HepG2 (cell line): ENCODE measurements around the gene RAB36. TPM values are rescaled to one million over a fixed set of nuclear protein-coding genes. Genes with fewer than 3 reads are reported as not detected.
A peak's percentile ranks its signal among the peaks of the same experiment; 100 is the strongest.

Experiments used
- CHCHD3 ChIP-seq: sonication (generic); formaldehyde crosslinking; IDR thresholded peaks from 2 replicates; pipeline ENCODE4 v1.8.0; 2022; ENCODE audit warnings: mild to moderate bottlenecking, missing genetic modification reagents, moderate library complexity
- HES4 ChIP-seq: sonication (generic); formaldehyde crosslinking; IDR thresholded peaks from 2 replicates; pipeline ENCODE4 v1.9.0; 2021; ENCODE audit warnings: mild to moderate bottlenecking, missing genetic modification reagents, borderline replicate concordance
- PHF8 ChIP-seq: sonication (generic); formaldehyde crosslinking; IDR thresholded peaks from 2 replicates; pipeline ENCODE4 v1.5.0; 2020; ENCODE audit warnings: missing genetic modification reagents
- RORA ChIP-seq: sonication (generic); formaldehyde crosslinking; IDR thresholded peaks from 2 replicates; pipeline ENCODE4 v1.5.0; 2020; ENCODE audit warnings: mild to moderate bottlenecking, missing genetic modification reagents, moderate library complexity
- ZFX ChIP-seq: sonication (generic); formaldehyde crosslinking; IDR thresholded peaks from 2 replicates; pipeline ENCODE4 v1.4.0; 2020; ENCODE audit warnings: mild to moderate bottlenecking, low read depth, missing genetic modification reagents, moderate library complexity
- ZNF350 ChIP-seq: sonication (generic); formaldehyde crosslinking; IDR thresholded peaks from 2 replicates; pipeline ENCODE4 v1.4.0; 2020; ENCODE audit warnings: mild to moderate bottlenecking, low read depth, missing genetic modification reagents, borderline replicate concordance
- polyA plus RNA-seq, 8 experiments: library from polyadenylated mRNA; depleted of rRNA in 3 of 8; stranded (reverse) in 7 of 8; unstranded in 1 of 8; fragments of >200 nt; fragmentation: Illumina TruSeq in 4 of 8; extraction: Trizol in 4 of 8; gene quantifications; 2 replicates each; pipeline versions ENCODE4 v1.2.1 to v1.2.3, GENCODE V29; 2011 to 2016; ENCODE audit warnings: low read depth in 4 of 8, missing spikeins in 1 of 8, mixed read lengths in 1 of 8; ENCODE audit not compliant: insufficient read depth in 1 of 8
- total RNA-seq, 5 experiments: library from RNA; depleted of rRNA; stranded (reverse); fragments of >200 nt; fragmentation: Illumina TruSeq; extraction: Trizol; gene quantifications; 2 replicates each; pipeline ENCODE4 v1.2.3, GENCODE V29; 2016; ENCODE audit warnings: low read depth in 1 of 5
- TF ChIP-seq, protein P1 (sequence below), 2 experiments: fragments of 450-650 bp in 1 of 2; sonication (generic) in 1 of 2; formaldehyde crosslinking in 1 of 2; IDR thresholded peaks; 2 replicates each; pipeline versions ENCODE4 v1.6.1 to v1.8.0; 2016 to 2022; ENCODE audit warnings: antibody characterized with exemption in 1 of 2, mild to moderate bottlenecking in 1 of 2, missing genetic modification reagents in 1 of 2
- TF ChIP-seq, protein P2 (sequence below): sonication (generic); formaldehyde crosslinking; IDR thresholded peaks from 2 replicates; pipeline ENCODE4 v1.4.0; 2020; ENCODE audit warnings: low read depth, missing genetic modification reagents
- TF ChIP-seq, protein P3 (sequence below): sonication (generic); formaldehyde crosslinking; IDR thresholded peaks from 2 replicates; pipeline ENCODE4 v1.4.0; 2020; ENCODE audit warnings: mild to moderate bottlenecking, missing genetic modification reagents, borderline replicate concordance

Gene RAB36
- total and polyA plus RNA-seq, 2 of the 13 experiments (the other 11 are each of a cell fraction or from before 2014, with no cell fraction given) = 0.24 to 0.86 TPM

DNA sequence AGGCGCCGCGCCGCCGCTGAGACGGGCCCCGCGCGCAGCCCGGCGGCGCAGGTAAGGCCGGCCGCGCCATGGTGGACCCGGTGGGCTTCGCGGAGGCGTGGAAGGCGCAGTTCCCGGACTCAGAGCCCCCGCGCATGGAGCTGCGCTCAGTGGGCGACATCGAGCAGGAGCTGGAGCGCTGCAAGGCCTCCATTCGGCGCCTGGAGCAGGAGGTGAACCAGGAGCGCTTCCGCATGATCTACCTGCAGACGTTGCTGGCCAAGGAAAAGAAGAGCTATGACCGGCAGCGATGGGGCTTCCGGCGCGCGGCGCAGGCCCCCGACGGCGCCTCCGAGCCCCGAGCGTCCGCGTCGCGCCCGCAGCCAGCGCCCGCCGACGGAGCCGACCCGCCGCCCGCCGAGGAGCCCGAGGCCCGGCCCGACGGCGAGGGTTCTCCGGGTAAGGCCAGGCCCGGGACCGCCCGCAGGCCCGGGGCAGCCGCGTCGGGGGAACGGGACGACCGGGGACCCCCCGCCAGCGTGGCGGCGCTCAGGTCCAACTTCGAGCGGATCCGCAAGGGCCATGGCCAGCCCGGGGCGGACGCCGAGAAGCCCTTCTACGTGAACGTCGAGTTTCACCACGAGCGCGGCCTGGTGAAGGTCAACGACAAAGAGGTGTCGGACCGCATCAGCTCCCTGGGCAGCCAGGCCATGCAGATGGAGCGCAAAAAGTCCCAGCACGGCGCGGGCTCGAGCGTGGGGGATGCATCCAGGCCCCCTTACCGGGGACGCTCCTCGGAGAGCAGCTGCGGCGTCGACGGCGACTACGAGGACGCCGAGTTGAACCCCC lies 35.8 kb downstream of the RAB36 start (continued):
- TF ChIP-seq, protein P1, sequence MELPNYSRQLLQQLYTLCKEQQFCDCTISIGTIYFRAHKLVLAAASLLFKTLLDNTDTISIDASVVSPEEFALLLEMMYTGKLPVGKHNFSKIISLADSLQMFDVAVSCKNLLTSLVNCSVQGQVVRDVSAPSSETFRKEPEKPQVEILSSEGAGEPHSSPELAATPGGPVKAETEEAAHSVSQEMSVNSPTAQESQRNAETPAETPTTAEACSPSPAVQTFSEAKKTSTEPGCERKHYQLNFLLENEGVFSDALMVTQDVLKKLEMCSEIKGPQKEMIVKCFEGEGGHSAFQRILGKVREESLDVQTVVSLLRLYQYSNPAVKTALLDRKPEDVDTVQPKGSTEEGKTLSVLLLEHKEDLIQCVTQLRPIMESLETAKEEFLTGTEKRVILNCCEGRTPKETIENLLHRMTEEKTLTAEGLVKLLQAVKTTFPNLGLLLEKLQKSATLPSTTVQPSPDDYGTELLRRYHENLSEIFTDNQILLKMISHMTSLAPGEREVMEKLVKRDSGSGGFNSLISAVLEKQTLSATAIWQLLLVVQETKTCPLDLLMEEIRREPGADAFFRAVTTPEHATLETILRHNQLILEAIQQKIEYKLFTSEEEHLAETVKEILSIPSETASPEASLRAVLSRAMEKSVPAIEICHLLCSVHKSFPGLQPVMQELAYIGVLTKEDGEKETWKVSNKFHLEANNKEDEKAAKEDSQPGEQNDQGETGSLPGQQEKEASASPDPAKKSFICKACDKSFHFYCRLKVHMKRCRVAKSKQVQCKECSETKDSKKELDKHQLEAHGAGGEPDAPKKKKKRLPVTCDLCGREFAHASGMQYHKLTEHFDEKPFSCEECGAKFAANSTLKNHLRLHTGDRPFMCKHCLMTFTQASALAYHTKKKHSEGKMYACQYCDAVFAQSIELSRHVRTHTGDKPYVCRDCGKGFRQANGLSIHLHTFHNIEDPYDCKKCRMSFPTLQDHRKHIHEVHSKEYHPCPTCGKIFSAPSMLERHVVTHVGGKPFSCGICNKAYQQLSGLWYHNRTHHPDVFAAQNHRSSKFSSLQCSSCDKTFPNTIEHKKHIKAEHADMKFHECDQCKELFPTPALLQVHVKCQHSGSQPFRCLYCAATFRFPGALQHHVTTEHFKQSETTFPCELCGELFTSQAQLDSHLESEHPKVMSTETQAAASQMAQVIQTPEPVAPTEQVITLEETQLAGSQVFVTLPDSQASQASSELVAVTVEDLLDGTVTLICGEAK (IDR thresholded peaks at IDR 0.05) = no peak
- TF ChIP-seq, protein P1 (CRISPR knock-in tag; IDR thresholded peaks at IDR 0.05) = no peak
- TF ChIP-seq CHCHD3 (CRISPR knock-in tag) (no peak), PHF8 (peak; percentile 66), RORA (CRISPR knock-in tag) (no peak), ZFX (CRISPR knock-in tag) (peak; percentile 46; the same call in 1 of the 2 replicates), ZNF350 (CRISPR knock-in tag) (no peak), HES4 (CRISPR knock-in tag) (0 out of 2 replicates have a peak, but pooled peaks have one; percentile 17)
- TF ChIP-seq, protein P2, sequence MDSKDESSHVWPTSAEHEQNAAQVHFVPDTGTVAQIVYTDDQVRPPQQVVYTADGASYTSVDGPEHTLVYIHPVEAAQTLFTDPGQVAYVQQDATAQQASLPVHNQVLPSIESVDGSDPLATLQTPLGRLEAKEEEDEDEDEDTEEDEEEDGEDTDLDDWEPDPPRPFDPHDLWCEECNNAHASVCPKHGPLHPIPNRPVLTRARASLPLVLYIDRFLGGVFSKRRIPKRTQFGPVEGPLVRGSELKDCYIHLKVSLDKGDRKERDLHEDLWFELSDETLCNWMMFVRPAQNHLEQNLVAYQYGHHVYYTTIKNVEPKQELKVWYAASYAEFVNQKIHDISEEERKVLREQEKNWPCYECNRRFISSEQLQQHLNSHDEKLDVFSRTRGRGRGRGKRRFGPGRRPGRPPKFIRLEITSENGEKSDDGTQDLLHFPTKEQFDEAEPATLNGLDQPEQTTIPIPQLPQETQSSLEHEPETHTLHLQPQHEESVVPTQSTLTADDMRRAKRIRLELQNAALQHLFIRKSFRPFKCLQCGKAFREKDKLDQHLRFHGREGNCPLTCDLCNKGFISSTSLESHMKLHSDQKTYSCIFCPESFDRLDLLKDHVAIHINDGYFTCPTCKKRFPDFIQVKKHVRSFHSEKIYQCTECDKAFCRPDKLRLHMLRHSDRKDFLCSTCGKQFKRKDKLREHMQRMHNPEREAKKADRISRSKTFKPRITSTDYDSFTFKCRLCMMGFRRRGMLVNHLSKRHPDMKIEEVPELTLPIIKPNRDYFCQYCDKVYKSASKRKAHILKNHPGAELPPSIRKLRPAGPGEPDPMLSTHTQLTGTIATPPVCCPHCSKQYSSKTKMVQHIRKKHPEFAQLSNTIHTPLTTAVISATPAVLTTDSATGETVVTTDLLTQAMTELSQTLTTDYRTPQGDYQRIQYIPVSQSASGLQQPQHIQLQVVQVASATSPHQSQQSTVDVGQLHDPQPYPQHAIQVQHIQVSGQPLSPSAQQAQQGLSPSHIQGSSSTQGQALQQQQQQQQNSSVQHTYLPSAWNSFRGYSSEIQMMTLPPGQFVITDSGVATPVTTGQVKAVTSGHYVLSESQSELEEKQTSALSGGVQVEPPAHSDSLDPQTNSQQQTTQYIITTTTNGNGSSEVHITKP (CRISPR knock-in tag) = no peak
- TF ChIP-seq, protein P3, sequence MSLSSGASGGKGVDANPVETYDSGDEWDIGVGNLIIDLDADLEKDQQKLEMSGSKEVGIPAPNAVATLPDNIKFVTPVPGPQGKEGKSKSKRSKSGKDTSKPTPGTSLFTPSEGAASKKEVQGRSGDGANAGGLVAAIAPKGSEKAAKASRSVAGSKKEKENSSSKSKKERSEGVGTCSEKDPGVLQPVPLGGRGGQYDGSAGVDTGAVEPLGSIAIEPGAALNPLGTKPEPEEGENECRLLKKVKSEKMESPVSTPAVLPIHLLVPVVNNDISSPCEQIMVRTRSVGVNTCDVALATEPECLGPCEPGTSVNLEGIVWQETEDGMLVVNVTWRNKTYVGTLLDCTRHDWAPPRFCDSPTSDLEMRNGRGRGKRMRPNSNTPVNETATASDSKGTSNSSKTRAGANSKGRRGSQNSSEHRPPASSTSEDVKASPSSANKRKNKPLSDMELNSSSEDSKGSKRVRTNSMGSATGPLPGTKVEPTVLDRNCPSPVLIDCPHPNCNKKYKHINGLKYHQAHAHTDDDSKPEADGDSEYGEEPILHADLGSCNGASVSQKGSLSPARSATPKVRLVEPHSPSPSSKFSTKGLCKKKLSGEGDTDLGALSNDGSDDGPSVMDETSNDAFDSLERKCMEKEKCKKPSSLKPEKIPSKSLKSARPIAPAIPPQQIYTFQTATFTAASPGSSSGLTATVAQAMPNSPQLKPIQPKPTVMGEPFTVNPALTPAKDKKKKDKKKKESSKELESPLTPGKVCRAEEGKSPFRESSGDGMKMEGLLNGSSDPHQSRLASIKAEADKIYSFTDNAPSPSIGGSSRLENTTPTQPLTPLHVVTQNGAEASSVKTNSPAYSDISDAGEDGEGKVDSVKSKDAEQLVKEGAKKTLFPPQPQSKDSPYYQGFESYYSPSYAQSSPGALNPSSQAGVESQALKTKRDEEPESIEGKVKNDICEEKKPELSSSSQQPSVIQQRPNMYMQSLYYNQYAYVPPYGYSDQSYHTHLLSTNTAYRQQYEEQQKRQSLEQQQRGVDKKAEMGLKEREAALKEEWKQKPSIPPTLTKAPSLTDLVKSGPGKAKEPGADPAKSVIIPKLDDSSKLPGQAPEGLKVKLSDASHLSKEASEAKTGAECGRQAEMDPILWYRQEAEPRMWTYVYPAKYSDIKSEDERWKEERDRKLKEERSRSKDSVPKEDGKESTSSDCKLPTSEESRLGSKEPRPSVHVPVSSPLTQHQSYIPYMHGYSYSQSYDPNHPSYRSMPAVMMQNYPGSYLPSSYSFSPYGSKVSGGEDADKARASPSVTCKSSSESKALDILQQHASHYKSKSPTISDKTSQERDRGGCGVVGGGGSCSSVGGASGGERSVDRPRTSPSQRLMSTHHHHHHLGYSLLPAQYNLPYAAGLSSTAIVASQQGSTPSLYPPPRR (CRISPR knock-in tag) = no peak
